HepG2 (cell line): ENCODE results near the gene CD83. TPM values are rescaled to one million over a fixed set of nuclear protein-coding genes. Genes with fewer than 3 reads are reported as not detected.

Experiments used
- ATAC-seq: fragments of 200-7000 bp; cut with Tn5 transposase; 3 replicates; pipeline ENCODE4 v1.9.1; 2020; ENCODE audit warnings: mild to moderate bottlenecking, moderate library complexity
- BruUV-seq: library from RNA; stranded (reverse); fragments of 400-500 nt; replicated peaks from 2 replicates; lab custom pipeline; 2021; lab: Mats Ljungman, UMichigan
- CTCF ChIA-PET: fragments of 300-600 bp; formaldehyde crosslinking; extraction: SDS; loops from one replicate; lab custom pipeline; 2021; ENCODE audit warnings: low total read pairs, inconsistent platforms, low intra/inter-chr PET ratio; lab: Yijun Ruan, JAX
- POLR2A ChIA-PET: fragments of 350-600 bp; sonication (Branson Sonifier 250); formaldehyde crosslinking; loops from one replicate; lab custom pipeline; 2020; ENCODE audit warnings: antibody characterized with exemption, inconsistent platforms; lab: Yijun Ruan, JAX
- DNase-seq: peaks from one replicate; pipeline ENCODE4 v3.0.0-alpha.2; 2015; ENCODE audit warnings: low spot score
- FAIRE-seq: peaks from 3 replicates; lab custom pipeline; 2011; peaks lifted over from hg19 to GRCh38; lab: Jason Lieb, UNC
- H2AFZ ChIP-seq: one replicate; pipeline ENCODE4 v1.6.1; 2011; ENCODE audit warnings: low read length, inconsistent platforms
- H3K27ac ChIP-seq: fragments of 300-600 bp; 3 replicates; pipeline ENCODE4 v1.8.0; 2011; ENCODE audit warnings: mixed run types, mild to moderate bottlenecking, mixed read lengths, low read length, inconsistent platforms; ENCODE audit not compliant: insufficient read depth; ENCODE audit errors: extremely low read length
- H3K27me3 ChIP-seq, 2 experiments: fragments of 200-600 bp in 1 of 2; 2 replicates in 1 of 2; 3 replicates in 1 of 2; pipeline versions ENCODE4 v1.6.0 to v1.8.0; 2011; ENCODE audit warnings: low read length in 2 of 2, mild to moderate bottlenecking in 2 of 2, moderate library complexity in 2 of 2, inconsistent platforms in 1 of 2; ENCODE audit not compliant: insufficient read depth in 2 of 2, control insufficient read depth in 1 of 2
- H3K36me3 ChIP-seq, 2 experiments: fragments of 200-600 bp in 1 of 2; replicated peaks in 1 of 2; 2 replicates in 1 of 2; 3 replicates in 1 of 2; pipeline versions ENCODE4 v1.5.1 to v1.8.0; 2011; ENCODE audit warnings: low read length in 2 of 2, inconsistent platforms in 1 of 2; ENCODE audit not compliant: insufficient read depth in 2 of 2, control insufficient read depth in 1 of 2
- H3K4me1 ChIP-seq: 2 replicates; pipeline ENCODE4 v1.5.1; 2012; ENCODE audit warnings: low read length, inconsistent platforms; ENCODE audit not compliant: insufficient read depth
- H3K4me2 ChIP-seq: 2 replicates; pipeline ENCODE4 v1.6.0; 2011; ENCODE audit warnings: low read depth, low read length, inconsistent platforms
- H3K4me3 ChIP-seq, 3 experiments: fragments of 200-600 bp in 1 of 3; sonication (generic), shearing (Covaris generic) in 1 of 3; replicated peaks in 1 of 3; 2 replicates each; pipeline ENCODE4 v1.5.1; 2011 to 2016; ENCODE audit warnings: low read length in 3 of 3, inconsistent platforms in 2 of 3, low read depth in 2 of 3, mild to moderate bottlenecking in 2 of 3, control low read depth in 1 of 3, mixed read lengths in 1 of 3; ENCODE audit not compliant: insufficient read depth in 1 of 3
- H3K79me2 ChIP-seq: one replicate; pipeline ENCODE4 v1.6.1; 2011; ENCODE audit warnings: low read length, inconsistent platforms; ENCODE audit not compliant: insufficient read depth
- H3K9ac ChIP-seq: 2 replicates; pipeline ENCODE4 v1.6.0; 2011; ENCODE audit warnings: mild to moderate bottlenecking, low read depth, low read length, inconsistent platforms; ENCODE audit not compliant: insufficient read depth
- H3K9me3 ChIP-seq: 2 replicates; pipeline ENCODE4 v1.5.1; 2012; ENCODE audit warnings: mild to moderate bottlenecking, low read length
- H4K20me1 ChIP-seq: 2 replicates; pipeline ENCODE4 v1.6.0; 2011; ENCODE audit warnings: inconsistent platforms, mild to moderate bottlenecking, low read length, moderate library complexity; ENCODE audit not compliant: insufficient read depth
- FOXO1 ChIP-seq: sonication (generic); formaldehyde crosslinking; IDR thresholded peaks from 2 replicates; pipeline ENCODE4 v1.4.0; 2020; ENCODE audit warnings: missing genetic modification reagents
- HOXA9 ChIP-seq: sonication (generic); formaldehyde crosslinking; IDR thresholded peaks from 2 replicates; pipeline ENCODE4 v1.8.1; 2022; ENCODE audit warnings: missing genetic modification reagents, mild to moderate bottlenecking, moderate library complexity, borderline replicate concordance
- ISX ChIP-seq: sonication (generic); formaldehyde crosslinking; conservative IDR thresholded peaks from 2 replicates; pipeline ENCODE4 v1.5.0; 2020; ENCODE audit warnings: missing genetic modification reagents
- MAZ ChIP-seq, 2 experiments: sonication (generic) in 1 of 2; formaldehyde crosslinking in 1 of 2; IDR thresholded peaks; 2 replicates each; pipeline versions ENCODE4 v1.5.0 to v1.6.1; 2012 to 2020; ENCODE audit warnings: low read depth in 2 of 2, mild to moderate bottlenecking in 2 of 2, borderline replicate concordance in 1 of 2, improper control_type of control experiment in 1 of 2, low read length in 1 of 2, missing genetic modification reagents in 1 of 2, moderate library complexity in 1 of 2
- NR2F1 ChIP-seq, 2 experiments: fragments of 450-650 bp in 1 of 2; formaldehyde crosslinking in 1 of 2; IDR thresholded peaks; 2 replicates each; pipeline versions ENCODE4 v1.5.0 to v1.6.1; 2016 to 2020; ENCODE audit warnings: mild to moderate bottlenecking in 1 of 2, missing compliant biosample characterization in 1 of 2, missing genetic modification reagents in 1 of 2, moderate library complexity in 1 of 2
- NR2F2 ChIP-seq: IDR thresholded peaks from 2 replicates; pipeline ENCODE4 v1.6.1; 2012; ENCODE audit warnings: low read depth, inconsistent platforms, borderline replicate concordance
- SMAD9 ChIP-seq: sonication (generic); formaldehyde crosslinking; IDR thresholded peaks from 2 replicates; pipeline ENCODE4 v1.5.1; 2020; ENCODE audit warnings: mild to moderate bottlenecking, missing genetic modification reagents
- ZBTB7B ChIP-seq: sonication (generic); formaldehyde crosslinking; IDR thresholded peaks from 2 replicates; pipeline ENCODE4 v1.4.0; 2020; ENCODE audit warnings: missing genetic modification reagents
- ZNF329 ChIP-seq: sonication (generic); formaldehyde crosslinking; IDR thresholded peaks from 2 replicates; pipeline ENCODE4 v1.9.0; 2021; ENCODE audit warnings: low read depth, mild to moderate bottlenecking, missing genetic modification reagents
- ZNF343 ChIP-seq: sonication (generic); formaldehyde crosslinking; IDR thresholded peaks from 2 replicates; pipeline ENCODE4 v1.4.0; 2020; ENCODE audit warnings: mild to moderate bottlenecking, missing genetic modification reagents
- ZNF446 ChIP-seq: sonication (generic); formaldehyde crosslinking; IDR thresholded peaks from 2 replicates; pipeline ENCODE4 v1.5.0; 2020; ENCODE audit warnings: mild to moderate bottlenecking, missing genetic modification reagents
- ZNF552 ChIP-seq: sonication (generic); formaldehyde crosslinking; IDR thresholded peaks from 2 replicates; pipeline ENCODE4 v1.9.0; 2022; ENCODE audit warnings: missing genetic modification reagents, mild to moderate bottlenecking, borderline replicate concordance
- ZNF713 ChIP-seq: sonication (generic); formaldehyde crosslinking; IDR thresholded peaks from 2 replicates; pipeline ENCODE4 v1.4.0; 2020; ENCODE audit warnings: mild to moderate bottlenecking, missing genetic modification reagents
- WGBS: methylation state at CpG from one replicate; pipeline ENCODE4 v1.1.6; 2017; ENCODE audit warnings: low lambda C conversion rate; 5-methylcytosine and 5-hydroxymethylcytosine counted together
- in situ Hi-C: cut with HindIII; loops from 2 replicates; pipeline ENCODE4 v1.10.0; 2017; ENCODE audit warnings: low pct_unique_long_range_greater_than_20kb; ENCODE audit not compliant: extremely low pct_ligation_motif_present
- intact Hi-C: fragments of 100-400 bp; cut with micrococcal nuclease; formaldehyde crosslinking; loops from one replicate; pipeline ENCODE4 v1.10.0; 2022; ENCODE audit not compliant: unreplicated experiment
- polyA plus RNA-seq, 8 experiments: library from polyadenylated mRNA; depleted of rRNA in 3 of 8; stranded (reverse) in 7 of 8; unstranded in 1 of 8; fragments of >200 nt; fragmentation: Illumina TruSeq in 4 of 8; extraction: Trizol in 4 of 8; gene quantifications; 2 replicates each; pipeline versions ENCODE4 v1.2.1 to v1.2.3, GENCODE V29; 2011 to 2016; ENCODE audit warnings: low read depth in 4 of 8, missing spikeins in 1 of 8, mixed read lengths in 1 of 8; ENCODE audit not compliant: insufficient read depth in 1 of 8
- total RNA-seq, 5 experiments: library from RNA; depleted of rRNA; stranded (reverse); fragments of >200 nt; fragmentation: Illumina TruSeq; extraction: Trizol; gene quantifications; 2 replicates each; pipeline ENCODE4 v1.2.3, GENCODE V29; 2016; ENCODE audit warnings: low read depth in 1 of 5

The CD83 gene
- total and polyA plus RNA-seq, 2 of the 13 experiments (the other 11 are each of a cell fraction or from before 2014, with no cell fraction given) = 0.46 to 2.3 TPM

DNA sequence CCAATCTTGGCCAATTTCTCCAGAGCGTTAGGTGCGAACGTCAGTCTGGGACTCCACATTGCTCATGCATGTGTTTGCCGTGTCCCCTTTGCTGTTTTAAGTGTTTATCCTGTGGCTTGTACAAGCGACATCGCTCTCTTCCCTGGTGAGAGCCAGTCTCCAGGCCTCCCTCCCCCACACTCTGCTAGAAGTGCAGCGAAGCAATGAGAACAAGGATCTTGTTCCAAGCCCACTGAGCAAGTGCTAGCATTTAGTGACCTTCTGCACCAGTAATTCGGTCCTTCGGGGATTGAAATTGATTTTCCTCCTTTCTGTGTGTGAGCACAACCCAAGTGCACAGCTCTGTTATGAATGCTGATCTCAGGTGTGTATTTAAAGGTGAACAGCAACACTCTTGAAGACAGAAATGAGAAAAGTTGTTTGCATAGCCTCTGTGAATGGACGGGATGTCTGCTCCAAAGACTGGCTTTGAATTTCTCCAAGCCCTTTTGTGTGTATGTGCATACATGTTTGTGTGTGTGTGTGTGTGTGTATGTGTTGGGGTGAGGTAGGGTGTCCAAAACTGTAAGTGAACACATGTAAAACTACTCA, 29.0 kb downstream of the CD83 start (continued):
- TF ChIP-seq ISX (CRISPR knock-in tag) (no peak), ZNF713 (CRISPR knock-in tag) (no peak), ZNF329 (CRISPR knock-in tag) (no peak), ZNF343 (CRISPR knock-in tag) (no peak), ZNF552 (CRISPR knock-in tag) (no peak), NR2F1 (CRISPR knock-in tag; IDR thresholded peaks at IDR 0.05) (no peak), SMAD9 (CRISPR knock-in tag) (no peak)

DNA sequence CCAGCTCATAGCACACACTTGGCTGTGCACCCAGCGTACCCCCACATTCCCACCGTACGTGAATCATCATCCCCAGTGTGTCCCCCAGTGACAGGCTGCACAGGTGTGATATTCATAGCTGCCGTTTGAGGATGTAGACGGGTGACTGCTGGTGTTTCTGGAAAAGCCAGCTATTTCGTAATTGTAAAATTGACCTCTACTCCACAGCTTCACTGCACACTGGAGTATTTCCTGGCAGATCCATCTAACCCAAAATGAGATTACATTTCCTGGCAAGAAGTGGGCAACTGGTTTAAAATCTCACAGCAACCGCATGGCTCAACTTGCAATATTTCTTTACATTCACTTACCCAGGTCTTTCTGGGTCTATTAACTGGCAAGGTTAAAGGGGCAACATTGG, 30.3 kb downstream of the CD83 start:
- ChIA-PET POLR2A (no interaction called here), CTCF (no interaction called here)
- no peaks in the 10 kb centered on the region for H4K20me1 ChIP-seq

More for the DNA sequence above, 30.3 kb downstream of the CD83 start:
- Histone ChIP-seq H3K79me2 (no peaks in the 10 kb centered on the region), H3K27me3 (peaks cover 2 to 24% of the 10 kb centered on the region in 2 experiments; a peak in 3 of 5 replicates), H3K4me1 (no peaks in the 10 kb centered on the region), H3K4me2 (no peak overlapping the region), H3K36me3 (no peaks in the 10 kb centered on the region), H3K9me3 (no peaks in the 10 kb centered on the region), H3K27ac (no peak overlapping the region), H3K9ac (no peak overlapping the region), H3K4me3 (no peak overlapping the region), H2AFZ (no peak overlapping the region)
- no TSS peak for BruUV-seq
- DNase-seq = no peak
- in situ Hi-C loops = no loop called here
- WGBS = 24% methylated on average over 7 of the region's 7 CpGs
- TF ChIP-seq MAZ (IDR thresholded peaks at IDR 0.05; ENCODE audit: borderline replicate concordance, low read depth, low read length) = no peak
- no peak for TF ChIP-seq MAZ (CRISPR knock-in tag; IDR thresholded peaks at IDR 0.05; ENCODE audit: low read depth)
- TF ChIP-seq FOXO1 (CRISPR knock-in tag) = no peak
- no peak for TF ChIP-seq ZNF446 (CRISPR knock-in tag)
- no peak for TF ChIP-seq NR2F2
- no peak for TF ChIP-seq HOXA9 (CRISPR knock-in tag)
- TF ChIP-seq ZBTB7B = no peak
- FAIRE-seq = no peak
- intact Hi-C loops = no loop called here
- no peak for ATAC-seq
